Motor neuron (in vitro differentiated cells): ENCODE measurements around the gene INPP5A. TPM values are rescaled to one million over a fixed set of nuclear protein-coding genes. Genes with fewer than 3 reads are reported as not detected.
A peak's percentile ranks its signal among the peaks of the same experiment; 100 is the strongest.

Source experiments
- ATAC-seq, 8 experiments: fragments of 200-7000 bp; cut with Tn5 transposase; replicated peaks in 6 of 8; 2 replicates each; pipeline ENCODE4 v1.8.0; 2021; ENCODE audit warnings: mild to moderate bottlenecking in 8 of 8, moderate library complexity in 8 of 8
- H3K27ac ChIP-seq, 2 donors: fragments of 250-450 bp; sonication (Bioruptor Pico); 2 replicates each; pipeline ENCODE4 v1.9.0; 2021; ENCODE audit warnings: antibody characterized with exemption in 2 of 2, mild to moderate bottlenecking in 2 of 2, moderate library complexity in 1 of 2
- H3K4me1 ChIP-seq, 2 donors: fragments of 250-450 bp; sonication (Bioruptor Pico); replicated peaks in 1 of 2; 2 replicates each; pipeline ENCODE4 v1.6.1; 2021; ENCODE audit warnings: antibody characterized with exemption in 2 of 2, mild to moderate bottlenecking in 2 of 2, moderate library complexity in 1 of 2
- H3K4me3 ChIP-seq, 5 donors: fragments of 250-450 bp; sonication (Bioruptor Pico); 2 replicates each; pipeline ENCODE4 v1.9.0; 2021; ENCODE audit warnings: antibody characterized with exemption in 5 of 5, mild to moderate bottlenecking in 5 of 5, moderate library complexity in 4 of 5
- WGBS, 10 experiments: fragments of 450-650 bp; shearing (Covaris generic); methylation state at CpG; one replicate each; pipeline ENCODE4 v1.0.0; 2022; 5-methylcytosine and 5-hydroxymethylcytosine counted together
- in situ Hi-C, 9 experiments: fragments of 400-800 bp; cut with MboI; loops; one replicate each; pipeline ENCODE4 v1.15.0; 2021; ENCODE audit warnings: low sequenced_read_pairs in 9 of 9, low pct_unique_long_range_greater_than_20kb in 2 of 9; ENCODE audit not compliant: unreplicated experiment in 9 of 9
- total RNA-seq, 8 experiments: library from RNA; unstranded; fragments of 300-600 nt; gene quantifications; 2 replicates each; pipeline versions ENCODE4 v1.2.3 to v1.2.4, GENCODE V29; 2022

The INPP5A gene
- total RNA-seq, 8 experiments from 2014 or later: 13.2 to 45.0 (median 17.9) TPM

GRCh38 chr10:132524443-132525285, 12.9 kb upstream of the INPP5A start:
- ATAC-seq: no peak
- H3K4me1 ChIP-seq: peaks cover 13 to 15% of the 10 kb centered on the region in 2 donors
- 80 to 100% (median 88%) methylated on average over 2 to 14 of the region's 23 CpGs; no CpG with 5 or more reads in 1 of the 10 experiments for WGBS, 10 experiments
- in situ Hi-C loops: loop anchor here in 1 of 9 experiments (25.0 kb wide), 1 partner anchor 113 kb away; no protein-coding TSS in a partner anchor
- H3K4me3 ChIP-seq: no peak overlapping the region
- no peak overlapping the region for H3K27ac ChIP-seq

- Histone ChIP-seq H3K4me3 (no peak overlapping the region), H3K27ac (no peak overlapping the region), H3K4me1 (peaks cover 0 to 4% of the 10 kb centered on the region in 2 donors)
- ATAC-seq: peak in 2 of 8 experiments; percentile 29 to 59
- in situ Hi-C loops: loop anchor here in 1 of 9 experiments (25.0 kb wide), 1 partner anchor 111 kb away; no protein-coding TSS in a partner anchor
- WGBS, 10 experiments: 10 to 91% (median 79%) methylated on average over 2 to 15 of the region's 16 CpGs; no CpG with 5 or more reads in 1 of the 10 experiments
Observed at GRCh38 chr10:132526676-132527075, 10.9 kb upstream of the INPP5A start.

- in situ Hi-C loops: loop anchor here in 1 of 9 experiments (25.0 kb wide), 1 partner anchor 110 kb away; no protein-coding TSS in a partner anchor
- no peak for ATAC-seq
- WGBS, 10 experiments: 37 to 100% (median 85%) methylated on average over 1 to 16 of the region's 21 CpGs
Observed at GRCh38 chr10:132527339-132528063, 10.1 kb upstream of the INPP5A start.

GRCh38 chr10:132528064-132528691, 9.4 kb upstream of the INPP5A start:
- Histone ChIP-seq H3K4me3 (no peak overlapping the region), H3K4me1 (peaks cover 0 to 4% of the 10 kb centered on the region in 2 donors)
- in situ Hi-C loops: loop anchor here in 1 of 9 experiments (25.0 kb wide), 1 partner anchor 109 kb away; no protein-coding TSS in a partner anchor

More at GRCh38 chr10:132527339-132528063, 10.1 kb upstream of the INPP5A start:
- Histone ChIP-seq H3K27ac (no peak overlapping the region), H3K4me1 (peaks cover 0 to 4% of the 10 kb centered on the region in 2 donors), H3K4me3 (no peak overlapping the region)

GRCh38 chr10:132532179-132532578, 5.4 kb upstream of the INPP5A start:
- Histone ChIP-seq H3K4me3 (no peak overlapping the region), H3K27ac (no peak overlapping the region), H3K4me1 (peaks cover 9 to 14% of the 10 kb centered on the region in 2 donors)
- no peak for ATAC-seq
- WGBS, 10 experiments: 74 to 100% (median 92%) methylated on average over 2 to 6 of the region's 6 CpGs; no CpG with 5 or more reads in 1 of the 10 experiments
- in situ Hi-C loops: loop anchor here in 1 of 9 experiments (25.0 kb wide), 1 partner anchor 105 kb away; no protein-coding TSS in a partner anchor

More at GRCh38 chr10:132528064-132528691, 9.4 kb upstream of the INPP5A start:
- 0 to 80% (median 50%) methylated on average over 1 to 5 of the region's 11 CpGs; no CpG with 5 or more reads in 2 of the 10 experiments for WGBS, 10 experiments
- peak in 3 of 8 experiments; percentile 6 to 24 (median 8) for ATAC-seq
- no peak overlapping the region for H3K27ac ChIP-seq

- ATAC-seq: peak in 1 of 8 experiments; percentile 6
- Histone ChIP-seq H3K4me1 (peaks cover 9 to 12% of the 10 kb centered on the region in 2 donors), H3K4me3 (no peak overlapping the region), H3K27ac (no peak overlapping the region)
- whole genome bisulfite sequencing, 10 experiments: 10 to 100% (median 87%) methylated on average over 1 to 11 of the region's 14 CpGs
- in situ Hi-C loops: loop anchor here in 1 of 9 experiments (25.0 kb wide), 1 partner anchor 104 kb away; no protein-coding TSS in a partner anchor
Observed at GRCh38 chr10:132532749-132533560, 4.6 kb upstream of the INPP5A start.

GRCh38 chr10:132533571-132534260, 3.9 kb upstream of the INPP5A start:
- WGBS, 10 experiments: 71 to 100% (median 88%) methylated on average over 3 to 6 of the region's 12 CpGs; no CpG with 5 or more reads in 4 of the 10 experiments
- H3K27ac ChIP-seq: no peak overlapping the region
- peaks cover 15% of the 10 kb centered on the region in 2 donors for H3K4me1 ChIP-seq
- H3K4me3 ChIP-seq: no peak overlapping the region
- in situ Hi-C loops: loop anchor here in 1 of 9 experiments (25.0 kb wide), 1 partner anchor 104 kb away; no protein-coding TSS in a partner anchor
- ATAC-seq: no peak

GRCh38 chr10:132534391-132535064, 3.1 kb upstream of the INPP5A start:
- no peak overlapping the region for H3K4me3 ChIP-seq
- in situ Hi-C loops: loop anchor here in 1 of 9 experiments (25.0 kb wide), 1 partner anchor 103 kb away; no protein-coding TSS in a partner anchor
- H3K27ac ChIP-seq: no peak overlapping the region
- 60 to 88% (median 74%) methylated on average over 1 to 6 of the region's 8 CpGs; no CpG with 5 or more reads in 2 of the 10 experiments for WGBS, 10 experiments
- peaks cover 22 to 23% of the 10 kb centered on the region in 2 donors for H3K4me1 ChIP-seq
- ATAC-seq: no peak

- in situ Hi-C loops: loop anchor here in 1 of 9 experiments (25.0 kb wide), 1 partner anchor 102 kb away; no protein-coding TSS in a partner anchor
- H3K4me1 ChIP-seq: peaks cover 28 to 29% of the 10 kb centered on the region in 2 donors
- H3K27ac ChIP-seq: no peak overlapping the region
- 61 to 95% (median 75%) methylated on average over 1 to 4 of the region's 18 CpGs; no CpG with 5 or more reads in 6 of the 10 experiments for WGBS, 10 experiments
- no peak for ATAC-seq
- no peak overlapping the region for H3K4me3 ChIP-seq
Observed at GRCh38 chr10:132535065-132535651, 2.4 kb upstream of the INPP5A start.

GRCh38 chr10:132536241-132536876, 1.2 kb upstream of the INPP5A start:
- in situ Hi-C loops: loop anchor here in 1 of 9 experiments (25.0 kb wide), 1 partner anchor 101 kb away; no protein-coding TSS in a partner anchor
- H3K4me1 ChIP-seq: peaks cover 38 to 41% of the 10 kb centered on the region in 2 donors
- 0 to 47% (median 16%) methylated on average over 1 to 9 of the region's 21 CpGs; no CpG with 5 or more reads in 4 of the 10 experiments for WGBS, 10 experiments
- peak overlapping the region; percentile 44 to 55 (median 50) for H3K4me3 ChIP-seq
- H3K27ac ChIP-seq: peak overlapping the region; percentile 73 to 78
- ATAC-seq: peak in 3 of 8 experiments; percentile 3 to 12 (median 6)
